Hepatocyte (in vitro differentiated cells): ENCODE data around the gene KNTC1.

Source experiments
- CTCF ChIP-seq: fragments of 200-600 bp; sonication (generic); IDR thresholded peaks from 2 replicates; pipeline ENCODE4 v1.5.1; 2016; ENCODE audit warnings: antibody characterized with exemption, mild to moderate bottlenecking; ENCODE audit not compliant: poor library complexity
- EZH2 ChIP-seq: fragments of 200-600 bp; sonication (generic); IDR thresholded peaks from 2 replicates; pipeline ENCODE4 v1.6.1; 2016; ENCODE audit warnings: antibody characterized with exemption, mild to moderate bottlenecking, borderline replicate concordance
- EZH2phosphoT487 ChIP-seq: fragments of 200-600 bp; sonication (generic); IDR thresholded peaks from one replicate; pipeline ENCODE4 v1.6.1; 2018; ENCODE audit warnings: antibody characterized with exemption, mild to moderate bottlenecking, low read depth, moderate library complexity; ENCODE audit not compliant: unreplicated experiment, severe bottlenecking

GRCh38 chr12:122635471-122635870 is 108.4 kb downstream of the KNTC1 start:
- no peak for TF ChIP-seq CTCF
- no peak for TF ChIP-seq EZH2
- TF ChIP-seq EZH2phosphoT487, result no peak
